ENCODE results near the gene KAZN.
"Not testable (repeated sequence)": the region's sequence is repeated elsewhere in the genome, so short reads cannot be mapped to it uniquely, and the experiment has no call there.

KAZN gene

DNA sequence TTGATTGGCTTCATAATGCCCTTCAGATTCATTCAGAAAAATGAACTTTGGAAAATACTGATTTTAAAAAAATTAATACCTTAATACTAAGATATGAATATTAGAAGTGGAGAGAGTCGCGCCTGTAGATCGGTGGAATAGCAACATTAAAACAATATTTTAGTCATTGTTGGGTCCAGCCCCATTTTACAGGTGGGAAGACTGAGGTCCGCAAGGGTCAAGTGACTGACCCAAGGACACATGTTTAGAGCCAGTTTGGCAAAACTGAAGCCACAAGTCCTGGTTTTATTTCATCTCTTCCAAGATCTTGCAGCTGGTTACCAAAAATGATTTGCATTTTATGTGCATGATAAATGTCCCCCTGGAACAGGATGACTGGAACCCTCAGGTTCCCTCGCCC is 441.4 kb downstream of the KAZN start:
- no peak overlapping the region for H3K4me3 ChIP-seq (ENCODE audit: low read depth, low read length)
- DNase-seq (ENCODE audit: low read depth), result no peak

GRCh38 chr1:15040685-15041084 is 442.2 kb downstream of the KAZN start:
- not testable (repeated sequence) for DNase-seq (ENCODE audit: low read depth); H3K4me3 ChIP-seq (ENCODE audit: low read depth, low read length)

- no peak overlapping the region for H3K4me3 ChIP-seq (ENCODE audit: low read depth, low read length)
- no peak for DNase-seq (ENCODE audit: low read depth)
Measured at GRCh38 chr1:15042866-15043265, 444.4 kb downstream of the KAZN start.

GRCh38 chr1:15043934-15044333 is 445.4 kb downstream of the KAZN start:
- no peak for DNase-seq (ENCODE audit: low read depth)
- no peak overlapping the region for H3K4me3 ChIP-seq (ENCODE audit: low read depth, low read length)

- no peak for DNase-seq (ENCODE audit: low read depth)
- H3K4me3 ChIP-seq (ENCODE audit: low read depth, low read length), result no peak overlapping the region
Measured at GRCh38 chr1:15045123-15045522, 446.6 kb downstream of the KAZN start.

GRCh38 chr1:15046487-15047165 is 448.1 kb downstream of the KAZN start:
- no peak overlapping the region for H3K4me3 ChIP-seq (ENCODE audit: low read depth, low read length)
- peak; percentile 21 for DNase-seq (ENCODE audit: low read depth)

DNA sequence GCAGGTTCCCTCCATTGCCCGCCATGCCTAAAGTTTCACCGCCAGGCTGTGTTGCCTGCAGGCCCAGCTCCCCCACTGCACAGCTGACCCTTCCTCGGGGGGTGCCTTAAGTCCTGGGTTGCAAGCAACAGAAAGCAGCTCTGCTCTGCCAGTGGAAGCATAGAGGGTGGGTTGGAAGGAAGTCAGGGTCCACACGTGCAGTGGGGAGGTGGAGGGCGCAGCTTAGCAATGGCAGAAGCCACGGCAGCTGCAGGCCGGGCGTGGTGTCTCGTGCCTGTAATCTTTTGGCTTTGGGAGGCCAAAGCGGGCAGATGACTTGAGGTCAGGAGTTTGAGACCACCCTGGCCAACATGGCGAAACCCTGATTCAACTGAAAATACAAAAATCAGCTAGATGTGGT is 448.8 kb downstream of the KAZN start:
- DNase-seq (ENCODE audit: low read depth), result no peak
- H3K4me3 ChIP-seq (ENCODE audit: low read depth, low read length), result no peak overlapping the region

GRCh38 chr1:15048437-15048980 is 450.0 kb downstream of the KAZN start:
- H3K4me3 ChIP-seq (ENCODE audit: low read depth, low read length), result no peak overlapping the region

DNA sequence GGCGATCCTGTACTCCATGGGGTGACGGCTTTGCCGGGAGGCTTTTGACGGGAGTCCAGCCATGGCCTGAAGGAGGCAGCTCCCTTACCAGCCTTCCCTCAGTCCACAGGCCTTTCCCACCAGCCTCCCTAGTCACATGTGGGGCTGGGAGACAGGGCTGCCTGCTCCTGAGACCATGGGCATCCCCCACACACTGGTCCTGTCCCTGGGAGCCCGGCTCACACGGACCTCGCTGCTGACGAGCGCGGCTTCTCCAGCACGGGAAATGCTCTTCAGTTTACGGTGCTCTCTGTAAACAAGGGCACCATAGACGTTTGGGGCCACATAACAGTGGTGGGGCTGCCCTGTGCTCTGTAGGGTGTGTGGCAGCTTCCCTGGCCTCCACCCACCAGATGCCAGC is 450.6 kb downstream of the KAZN start:
- no peak overlapping the region for H3K4me3 ChIP-seq (ENCODE audit: low read depth, low read length)
- DNase-seq (ENCODE audit: low read depth), result no peak

More at GRCh38 chr1:15048437-15048980, 450.0 kb downstream of the KAZN start:
- DNase-seq (ENCODE audit: low read depth), result no peak

DNA sequence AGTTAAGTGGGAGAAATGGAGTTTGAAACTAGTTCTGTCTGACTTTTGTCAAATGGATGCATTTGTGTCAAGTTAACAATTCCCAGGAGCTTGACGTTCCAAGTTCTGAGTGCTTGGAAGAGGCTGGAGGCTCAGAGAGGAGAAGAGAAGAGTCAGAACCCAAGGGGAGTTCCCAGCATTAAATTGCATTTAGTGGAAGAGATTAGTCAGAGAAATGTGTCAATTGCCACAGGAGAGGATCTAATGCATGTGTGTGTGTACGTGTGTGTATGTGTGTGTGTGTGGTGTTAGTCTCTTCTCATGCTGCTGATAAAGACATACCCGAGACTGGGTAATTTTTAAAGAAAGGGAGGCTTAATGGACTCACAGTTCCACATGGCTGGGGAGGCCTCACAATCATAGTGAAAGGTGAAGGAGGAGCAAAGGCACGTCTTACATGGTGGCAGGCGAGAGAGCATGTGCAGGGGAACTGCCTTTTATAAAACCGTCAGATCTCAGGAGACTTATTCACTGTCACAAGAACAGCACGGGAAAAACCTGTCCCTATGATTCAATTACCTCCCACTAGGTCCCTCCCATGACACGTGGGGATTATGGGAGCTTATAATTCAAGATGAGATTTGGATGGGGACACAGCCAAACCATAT is 453.5 kb downstream of the KAZN start:
- no peak for DNase-seq (ENCODE audit: low read depth)
- no peak overlapping the region for H3K4me3 ChIP-seq (ENCODE audit: low read depth, low read length)

DNA sequence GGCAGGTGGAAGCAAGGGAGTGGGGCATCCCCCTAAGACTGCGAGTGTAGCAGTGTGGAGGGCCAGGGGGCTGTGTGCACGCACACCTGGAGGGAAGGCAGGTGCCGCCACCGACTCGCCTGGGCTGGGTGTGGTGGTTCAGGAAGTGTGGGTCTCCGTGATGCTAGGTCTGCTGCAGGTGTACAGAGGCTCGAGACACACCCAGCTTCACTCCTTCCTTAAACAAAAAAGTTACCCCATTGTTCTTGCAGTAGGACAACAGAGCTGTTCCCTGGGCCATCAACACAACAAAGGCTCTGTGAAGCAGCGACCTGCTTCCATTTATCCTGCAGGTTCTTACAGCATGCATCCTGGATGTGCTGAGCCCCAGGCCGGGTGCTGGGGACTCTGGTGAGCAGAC is 454.7 kb downstream of the KAZN start:
- no peak overlapping the region for H3K4me3 ChIP-seq (ENCODE audit: low read depth, low read length)
- DNase-seq (ENCODE audit: low read depth), result no peak

DNA sequence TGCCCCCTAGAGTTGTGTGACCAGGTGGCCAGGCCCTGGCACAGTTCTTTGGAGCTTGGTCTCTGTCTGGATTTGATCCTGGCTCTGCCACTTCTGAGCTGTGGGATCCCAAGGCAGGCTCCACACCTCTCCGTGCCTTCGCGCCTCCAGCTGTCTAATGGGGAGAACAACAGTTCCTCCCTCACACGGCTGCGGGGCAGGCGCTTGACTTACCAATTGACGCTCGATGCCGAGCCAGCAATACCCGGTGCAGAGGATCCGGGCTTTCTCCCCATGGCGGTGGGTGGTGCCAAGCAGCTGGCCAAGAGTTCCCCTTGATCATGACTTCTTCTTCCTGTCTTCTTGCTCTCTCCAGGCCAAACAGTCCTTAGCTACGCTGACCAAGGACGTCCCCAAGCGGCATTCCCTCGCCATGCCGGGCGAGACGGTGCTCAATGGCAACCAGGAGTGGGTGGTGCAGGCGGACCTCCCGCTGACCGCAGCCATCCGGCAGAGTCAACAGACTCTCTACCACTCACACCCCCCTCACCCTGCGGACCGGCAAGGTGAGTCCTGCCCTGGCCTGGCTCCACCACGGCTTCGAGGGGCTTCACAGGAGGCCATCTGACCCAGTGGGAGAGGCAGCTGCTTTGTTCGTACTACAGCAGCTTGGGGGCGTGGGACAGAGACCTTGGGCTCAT is 457.4 kb downstream of the KAZN start:
- no peak for DNase-seq (ENCODE audit: low read depth)
- no peak overlapping the region for H3K4me3 ChIP-seq (ENCODE audit: low read depth, low read length)

- no peak overlapping the region for H3K4me3 ChIP-seq (ENCODE audit: low read depth, low read length)
- DNase-seq (ENCODE audit: low read depth), result peak; percentile 12
Measured at GRCh38 chr1:15056515-15057285, 458.2 kb downstream of the KAZN start.

DNA sequence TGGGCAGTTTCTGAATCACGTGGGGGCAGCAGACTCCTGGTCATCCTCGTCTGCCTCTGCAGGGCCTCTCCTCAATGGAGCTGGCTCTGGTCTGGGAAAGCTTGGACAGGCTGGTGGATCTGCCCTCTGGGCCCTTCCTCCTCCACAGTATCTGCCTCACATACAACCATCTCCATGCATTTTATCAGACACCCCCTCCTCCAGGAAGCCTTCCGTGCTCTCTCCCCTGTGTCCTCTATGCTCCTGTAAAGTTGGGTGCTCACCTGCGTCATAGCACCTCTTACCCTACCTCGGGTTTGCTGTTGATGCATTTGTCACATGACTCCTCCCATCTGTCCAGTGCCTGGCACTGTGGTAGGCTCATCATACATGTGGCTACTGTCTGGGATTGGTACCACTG is 459.3 kb downstream of the KAZN start:
- DNase-seq (ENCODE audit: low read depth), result no peak
- no peak overlapping the region for H3K4me3 ChIP-seq (ENCODE audit: low read depth, low read length)

GRCh38 chr1:15058261-15058660 is 459.8 kb downstream of the KAZN start:
- H3K4me3 ChIP-seq (ENCODE audit: low read depth, low read length), result no peak overlapping the region
- no peak for DNase-seq (ENCODE audit: low read depth)

- no peak overlapping the region for H3K4me3 ChIP-seq (ENCODE audit: low read depth, low read length)
- no peak for DNase-seq (ENCODE audit: low read depth)
Measured at GRCh38 chr1:15060104-15060503, 461.6 kb downstream of the KAZN start.

GRCh38 chr1:15062479-15063099 is 464.1 kb downstream of the KAZN start:
- DNase-seq (ENCODE audit: low read depth), result no peak
- no peak overlapping the region for H3K4me3 ChIP-seq (ENCODE audit: low read depth, low read length)

DNA sequence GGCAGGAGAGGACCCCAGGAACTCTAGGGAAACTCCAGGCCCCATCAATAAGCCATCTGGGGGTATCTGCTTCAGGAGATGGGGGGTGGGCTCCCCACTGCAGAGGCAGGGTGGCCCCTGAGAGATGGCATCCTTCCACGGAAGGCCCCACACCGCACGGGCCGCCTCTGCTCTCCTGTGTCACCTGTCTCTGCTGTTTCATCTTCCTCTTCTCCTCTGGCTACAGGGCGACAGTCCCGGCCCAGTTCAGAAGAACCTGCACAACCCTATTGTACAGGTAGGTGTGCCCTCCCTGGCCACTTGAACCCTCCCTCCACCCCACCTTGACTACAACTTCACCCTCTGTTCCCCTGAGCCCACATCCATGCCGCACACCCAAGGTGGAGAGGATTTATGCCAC is 464.9 kb downstream of the KAZN start:
- H3K4me3 ChIP-seq (ENCODE audit: low read depth, low read length), result no peak overlapping the region
- DNase-seq (ENCODE audit: low read depth), result no peak

- DNase-seq (ENCODE audit: low read depth), result no peak
- H3K4me3 ChIP-seq (ENCODE audit: low read depth, low read length), result no peak overlapping the region
Measured at GRCh38 chr1:15063783-15064182, 465.3 kb downstream of the KAZN start.
